Activated CD4-positive, alpha-beta T cell treated with anti-CD3 and anti-CD28 coated beads, Interleukin-2, amount 10 ng/mL, durations not matched to agents 24 days and 14 days (primary cell): ENCODE measurements around the gene BEGAIN. TPM values are rescaled to one million over a fixed set of nuclear protein-coding genes. Genes with fewer than 3 reads are reported as not detected.

Experiments
- DNase-seq: peaks from one replicate; pipeline ENCODE4 v3.0.0; 2022
- H3K27ac Mint-ChIP-seq: one replicate; pipeline ENCODE4 v1.8.0; 2022; ENCODE audit warnings: mild to moderate bottlenecking, mixed read lengths
- H3K27me3 Mint-ChIP-seq: one replicate; pipeline ENCODE4 v1.8.0; 2022; ENCODE audit warnings: mixed read lengths
- H3K36me3 Mint-ChIP-seq: one replicate; pipeline ENCODE4 v1.8.0; 2022; ENCODE audit warnings: low read depth, mild to moderate bottlenecking, mixed read lengths
- H3K4me1 Mint-ChIP-seq: one replicate; pipeline ENCODE4 v1.8.0; 2021; ENCODE audit warnings: mixed read lengths
- H3K4me3 Mint-ChIP-seq: one replicate; pipeline ENCODE4 v1.8.0; 2022; ENCODE audit warnings: mild to moderate bottlenecking, moderate library complexity, mixed read lengths
- H3K9me3 Mint-ChIP-seq: one replicate; pipeline ENCODE4 v1.8.0; 2021; ENCODE audit warnings: mixed read lengths
- intact Hi-C: fragments of 100-400 bp; cut with micrococcal nuclease; formaldehyde crosslinking; loops from one replicate; pipeline ENCODE4 v1.15.1; 2023
- total RNA-seq: library from RNA; stranded (reverse); gene quantifications from 2 replicates; pipeline ENCODE4 v1.2.3, GENCODE V29; 2022

Gene BEGAIN
- total RNA-seq, 1 donor from 2014 or later: 4.8 TPM

DNA sequence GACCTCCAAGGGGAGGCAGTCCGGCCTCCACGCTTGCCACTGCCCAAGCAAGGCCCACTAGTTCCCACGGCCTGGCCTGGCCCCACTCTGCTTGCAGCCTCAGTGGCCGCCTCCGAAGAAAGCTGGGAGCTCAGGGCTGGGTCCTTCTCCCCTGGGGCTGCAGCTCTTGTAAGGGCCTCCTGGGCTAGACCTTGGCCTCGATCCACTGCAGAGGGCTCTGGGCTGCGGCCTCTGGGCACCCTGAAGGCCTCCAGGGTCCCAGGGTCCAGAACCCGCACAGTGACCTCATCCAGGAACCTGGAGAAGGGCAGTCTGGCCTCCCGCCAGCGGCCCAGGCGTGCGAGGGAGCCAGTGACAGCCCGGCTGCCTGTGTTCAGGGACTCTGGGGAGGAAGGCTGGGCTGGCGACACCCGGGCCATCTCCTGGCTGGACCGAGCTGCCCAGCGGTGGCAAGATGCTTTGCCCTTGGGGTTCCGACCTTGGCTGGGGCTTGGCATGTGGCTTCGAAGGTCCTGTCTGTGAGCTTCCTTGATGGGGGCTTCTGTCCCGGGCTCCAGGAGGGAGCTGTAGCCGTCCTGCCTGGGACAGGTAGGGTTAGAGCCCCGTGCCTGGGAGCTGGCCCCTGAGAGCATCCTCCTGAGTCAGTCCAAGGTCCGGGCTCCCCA lies 9.8 kb downstream of the BEGAIN start:
- H3K4me3 Mint-ChIP-seq: no peak overlapping the region
- no peaks in the 10 kb centered on the region for H3K36me3 Mint-ChIP-seq
- peaks cover 5% of the 10 kb centered on the region for H3K27me3 Mint-ChIP-seq
- H3K27ac Mint-ChIP-seq: no peak overlapping the region
- DNase-seq: no peak
- intact Hi-C loops: no loop called here
- no peaks in the 10 kb centered on the region for H3K9me3 Mint-ChIP-seq
- peaks cover 3% of the 10 kb centered on the region for H3K4me1 Mint-ChIP-seq

DNA sequence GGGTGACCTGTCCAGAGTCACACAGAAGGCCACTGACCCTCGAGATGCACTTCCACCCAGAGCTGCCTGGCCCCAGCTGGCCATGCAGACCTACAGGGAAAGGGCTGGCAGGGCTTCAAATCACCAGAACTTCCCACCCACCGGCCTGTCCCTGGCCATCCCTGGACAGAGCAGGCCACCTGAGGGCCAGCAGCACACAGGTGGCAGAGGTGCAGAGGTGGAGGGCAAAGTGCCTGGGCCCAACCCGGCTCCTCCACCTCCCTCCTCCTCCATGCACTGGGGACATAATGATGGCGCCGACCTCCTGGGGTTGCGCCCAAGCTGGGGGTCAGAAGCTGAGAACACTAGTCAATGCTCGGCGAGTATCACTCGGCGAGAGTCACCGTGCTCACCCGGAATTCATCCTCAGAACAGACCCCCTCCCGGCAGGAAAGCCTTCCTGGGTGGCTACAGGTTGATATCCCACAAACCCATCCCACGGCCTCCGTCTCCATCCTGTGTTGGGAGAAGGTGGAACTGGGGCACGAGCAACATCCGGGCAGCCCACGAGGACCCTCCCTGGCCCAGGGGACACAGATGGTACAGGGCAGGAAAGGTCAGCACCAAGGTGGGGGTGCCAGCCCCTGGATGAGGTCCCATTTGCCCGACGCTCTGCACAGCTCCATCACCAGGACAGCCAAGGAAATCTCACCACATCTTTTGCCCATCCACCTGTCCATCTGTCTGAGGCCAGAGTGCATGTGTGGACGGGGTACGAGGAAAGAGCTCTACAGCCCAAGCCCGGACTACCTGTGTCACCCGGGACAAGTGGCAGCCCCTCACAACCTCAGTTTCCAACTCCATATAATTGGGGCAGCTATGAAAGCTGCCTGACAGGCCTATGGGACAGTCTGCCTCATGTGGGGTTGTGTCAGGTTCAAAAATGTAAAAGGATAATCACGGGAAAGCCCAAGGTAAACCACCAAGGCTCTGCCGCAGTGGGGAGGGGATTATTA lies 10.8 kb downstream of the BEGAIN start:
- DNase-seq: no peak
- no peaks in the 10 kb centered on the region for H3K9me3 Mint-ChIP-seq
- peaks cover 11% of the 10 kb centered on the region for H3K27me3 Mint-ChIP-seq
- no peak overlapping the region for H3K4me3 Mint-ChIP-seq
- peaks cover 3% of the 10 kb centered on the region for H3K4me1 Mint-ChIP-seq
- H3K27ac Mint-ChIP-seq: no peak overlapping the region
- H3K36me3 Mint-ChIP-seq: no peaks in the 10 kb centered on the region
- intact Hi-C loops: no loop called here

DNA sequence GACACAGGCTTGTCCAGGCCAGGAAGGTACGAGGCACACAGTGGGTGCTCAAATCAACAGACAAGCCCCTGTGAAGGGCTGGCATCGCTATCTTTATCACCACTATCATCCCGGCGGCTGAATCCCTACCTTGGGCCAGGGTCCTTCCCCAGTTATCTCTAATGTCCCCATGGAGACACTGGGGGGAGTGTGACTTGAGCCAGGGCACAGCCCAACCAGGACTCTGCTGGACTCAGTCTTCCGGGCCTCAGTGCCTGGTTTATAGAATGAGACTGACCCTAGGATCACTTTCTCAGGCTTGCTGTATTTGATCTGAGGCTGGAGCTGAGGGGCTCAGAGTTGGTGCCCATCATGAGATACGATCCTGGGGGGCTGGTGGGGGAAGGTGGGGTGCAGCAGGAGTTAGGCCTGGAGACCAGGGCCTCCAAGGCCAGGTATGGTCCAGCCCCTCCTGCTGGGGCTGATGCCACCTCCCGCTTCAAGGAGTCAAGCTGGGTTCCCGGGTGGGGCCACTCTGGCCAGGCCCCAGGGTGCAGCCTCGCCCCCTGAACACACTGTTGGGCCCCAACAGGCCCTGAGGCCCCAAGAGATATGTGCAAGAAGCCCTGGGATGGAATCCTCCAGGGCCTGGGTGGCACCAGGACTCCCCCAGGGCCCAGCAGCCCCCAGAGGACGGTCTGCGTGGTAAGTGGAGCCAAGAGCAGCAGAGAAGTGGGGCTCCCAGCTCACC lies 11.8 kb downstream of the BEGAIN start:
- H3K4me3 Mint-ChIP-seq: no peak overlapping the region
- intact Hi-C loops: no loop called here
- no peak for DNase-seq
- H3K36me3 Mint-ChIP-seq: no peaks in the 10 kb centered on the region
- H3K27ac Mint-ChIP-seq: no peak overlapping the region
- H3K4me1 Mint-ChIP-seq: peaks cover 3% of the 10 kb centered on the region
- no peaks in the 10 kb centered on the region for H3K9me3 Mint-ChIP-seq
- H3K27me3 Mint-ChIP-seq: peaks cover 18% of the 10 kb centered on the region

DNA sequence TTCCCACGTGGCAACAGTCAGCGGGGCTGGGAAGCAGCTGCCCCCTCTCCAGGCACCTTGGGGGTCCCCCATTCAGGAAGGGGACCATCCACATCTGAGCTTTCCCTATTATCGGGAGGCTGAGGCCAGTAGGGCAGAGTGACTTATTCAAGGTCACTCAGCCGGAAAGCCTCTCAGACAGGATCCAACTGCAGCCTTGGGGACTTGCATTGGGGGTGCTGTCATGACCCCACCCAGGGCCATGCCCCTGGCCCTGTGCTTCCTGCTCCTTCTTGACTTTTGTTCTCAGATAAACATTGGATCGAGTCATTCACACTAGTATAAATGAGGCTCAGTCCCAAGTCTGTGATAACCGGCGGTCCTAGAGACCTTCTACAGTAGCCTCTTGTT lies 12.6 kb downstream of the BEGAIN start:
- H3K4me1 Mint-ChIP-seq: peaks cover 3% of the 10 kb centered on the region
- peaks cover 24% of the 10 kb centered on the region for H3K27me3 Mint-ChIP-seq
- H3K36me3 Mint-ChIP-seq: no peaks in the 10 kb centered on the region
- no peak overlapping the region for H3K27ac Mint-ChIP-seq
- H3K4me3 Mint-ChIP-seq: no peak overlapping the region
- DNase-seq: no peak
- H3K9me3 Mint-ChIP-seq: no peaks in the 10 kb centered on the region
- intact Hi-C loops: no loop called here

DNA sequence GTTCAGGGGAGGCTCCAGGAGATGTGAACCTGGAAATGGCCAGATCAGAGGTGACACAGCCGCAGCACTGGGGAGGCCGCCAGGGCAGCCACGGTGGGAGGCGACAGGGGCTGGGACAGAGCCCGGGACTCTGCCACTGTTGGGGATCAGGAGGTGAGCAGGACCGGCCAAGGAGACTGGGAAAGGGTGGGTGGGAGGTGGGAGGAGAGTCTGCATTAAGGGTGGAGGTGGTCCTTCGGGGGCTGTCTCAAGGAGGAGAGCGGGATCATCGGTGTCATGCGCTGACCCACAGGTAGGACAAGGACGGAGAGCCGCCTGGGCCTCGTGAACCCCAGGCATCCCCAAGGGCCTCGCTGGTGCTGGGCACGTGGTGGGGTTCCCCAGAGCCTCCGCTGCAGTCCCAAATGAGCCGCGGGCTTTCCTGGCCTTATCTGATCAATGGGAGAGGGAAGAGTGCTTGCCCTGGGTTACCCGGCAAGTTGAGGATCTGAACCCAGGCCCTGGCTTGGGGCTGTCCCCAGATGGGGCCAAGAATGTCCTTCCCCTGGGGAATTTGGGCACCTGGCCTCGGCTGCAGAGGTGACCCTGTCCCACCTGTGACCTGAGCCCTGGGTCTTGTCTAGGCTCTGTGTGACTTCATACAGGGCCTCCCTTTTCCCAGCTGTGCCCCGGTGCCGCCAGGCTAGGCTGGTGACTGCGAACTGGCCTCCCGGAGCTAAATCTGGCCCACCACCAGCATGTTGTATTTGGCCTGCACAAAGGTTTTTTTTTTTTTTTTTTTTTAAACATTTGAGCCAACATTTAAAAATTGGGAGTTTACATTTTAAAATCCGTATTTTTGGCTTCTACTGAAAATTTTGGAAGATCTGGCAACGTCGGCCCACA lies 13.2 kb downstream of the BEGAIN start:
- H3K4me3 Mint-ChIP-seq: no peak overlapping the region
- no peaks in the 10 kb centered on the region for H3K36me3 Mint-ChIP-seq
- no peaks in the 10 kb centered on the region for H3K9me3 Mint-ChIP-seq
- DNase-seq: no peak
- peaks cover 3% of the 10 kb centered on the region for H3K4me1 Mint-ChIP-seq
- intact Hi-C loops: no loop called here
- peaks cover 30% of the 10 kb centered on the region for H3K27me3 Mint-ChIP-seq
- H3K27ac Mint-ChIP-seq: no peak overlapping the region

DNA sequence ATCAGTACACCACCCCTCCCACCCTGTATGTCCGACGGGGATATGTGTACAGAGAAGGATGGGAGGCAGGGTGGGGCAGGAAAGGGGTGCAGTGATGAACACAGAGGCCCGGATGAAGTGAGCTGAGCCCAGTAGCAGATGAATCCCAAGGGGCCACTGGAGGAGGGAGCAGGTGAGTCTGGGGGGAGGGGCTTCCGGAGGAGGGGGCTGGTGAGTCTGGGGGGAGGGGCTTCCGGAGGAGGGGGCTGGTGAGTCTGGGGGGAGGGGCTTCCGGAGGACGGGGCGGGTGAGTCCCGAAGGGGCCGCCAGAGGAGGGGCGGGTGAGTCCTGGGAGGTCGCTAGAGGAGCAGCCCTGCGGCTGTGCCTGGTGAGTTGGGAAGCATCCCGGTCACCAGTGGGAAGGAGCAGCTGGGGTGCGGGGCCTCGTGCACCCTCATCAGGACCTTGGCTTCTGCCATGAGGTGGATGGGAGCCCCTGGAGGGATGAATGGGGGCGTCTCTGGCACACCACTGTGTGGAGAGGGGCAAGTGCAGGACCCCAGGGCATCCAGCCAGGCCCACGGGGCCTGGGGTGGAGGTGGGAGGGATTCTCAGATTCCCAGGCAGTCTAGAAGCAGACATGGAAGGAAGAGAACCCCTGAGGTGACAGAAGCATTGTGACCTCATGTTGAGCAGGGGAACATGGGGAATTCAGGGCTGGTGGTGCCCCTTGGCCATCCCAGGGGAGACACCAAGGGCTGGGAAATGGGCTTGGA lies 14.0 kb downstream of the BEGAIN start:
- Mint-ChIP-seq H3K27me3 (peaks cover 30% of the 10 kb centered on the region), H3K27ac (no peak overlapping the region), H3K9me3 (no peaks in the 10 kb centered on the region), H3K4me3 (no peak overlapping the region), H3K4me1 (peaks cover 3% of the 10 kb centered on the region), H3K36me3 (no peaks in the 10 kb centered on the region)
- no peak for DNase-seq
- intact Hi-C loops: no loop called here

DNA sequence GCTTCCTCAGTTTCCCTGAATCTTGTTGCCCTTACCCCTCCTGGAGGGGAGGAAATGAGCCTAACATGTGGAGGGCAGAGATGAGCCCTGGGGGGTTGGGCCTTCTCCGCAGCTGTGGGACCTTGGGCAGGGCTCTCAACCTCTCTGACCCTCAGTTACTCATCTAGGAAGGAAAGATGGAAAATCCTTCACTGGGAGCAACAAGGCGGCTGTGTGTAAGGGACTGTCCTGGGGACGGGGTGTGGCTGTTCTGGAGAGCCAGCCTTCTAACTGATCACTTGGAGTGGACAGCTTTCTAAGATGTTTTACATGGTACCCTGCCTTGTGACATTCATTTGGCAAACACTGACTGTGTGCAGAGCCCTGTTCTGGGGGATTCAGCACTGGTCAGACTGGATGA lies 14.7 kb downstream of the BEGAIN start:
- Mint-ChIP-seq H3K9me3 (no peaks in the 10 kb centered on the region), H3K27ac (no peak overlapping the region), H3K36me3 (no peaks in the 10 kb centered on the region), H3K4me3 (no peak overlapping the region), H3K27me3 (peaks cover 30% of the 10 kb centered on the region), H3K4me1 (peaks cover 3% of the 10 kb centered on the region)
- DNase-seq: no peak
- intact Hi-C loops: no loop called here

DNA sequence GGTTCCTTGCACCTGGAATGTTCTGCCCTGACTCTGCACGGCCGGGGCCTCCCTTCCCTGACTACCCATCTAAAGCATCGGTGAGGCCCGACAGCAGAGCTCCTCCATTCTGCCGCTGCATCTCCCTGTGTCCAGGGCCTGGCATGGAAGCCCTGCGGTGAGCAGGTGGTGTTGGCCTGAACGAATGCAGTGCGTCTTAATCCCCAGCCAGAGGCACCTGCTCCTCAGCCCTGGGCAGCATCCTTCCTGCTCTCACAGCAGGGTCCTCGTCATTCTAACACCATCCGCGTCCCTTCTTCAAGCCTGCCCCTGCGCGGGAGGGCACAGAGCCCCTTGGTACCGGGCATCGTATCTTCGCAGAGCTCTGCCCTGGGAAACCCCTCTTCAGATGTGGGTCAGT lies 15.4 kb downstream of the BEGAIN start:
- H3K36me3 Mint-ChIP-seq: no peaks in the 10 kb centered on the region
- no peak for DNase-seq
- peaks cover 33% of the 10 kb centered on the region for H3K27me3 Mint-ChIP-seq
- H3K9me3 Mint-ChIP-seq: no peaks in the 10 kb centered on the region
- no peak overlapping the region for H3K4me3 Mint-ChIP-seq
- peaks cover 3% of the 10 kb centered on the region for H3K4me1 Mint-ChIP-seq
- intact Hi-C loops: no loop called here
- H3K27ac Mint-ChIP-seq: no peak overlapping the region

DNA sequence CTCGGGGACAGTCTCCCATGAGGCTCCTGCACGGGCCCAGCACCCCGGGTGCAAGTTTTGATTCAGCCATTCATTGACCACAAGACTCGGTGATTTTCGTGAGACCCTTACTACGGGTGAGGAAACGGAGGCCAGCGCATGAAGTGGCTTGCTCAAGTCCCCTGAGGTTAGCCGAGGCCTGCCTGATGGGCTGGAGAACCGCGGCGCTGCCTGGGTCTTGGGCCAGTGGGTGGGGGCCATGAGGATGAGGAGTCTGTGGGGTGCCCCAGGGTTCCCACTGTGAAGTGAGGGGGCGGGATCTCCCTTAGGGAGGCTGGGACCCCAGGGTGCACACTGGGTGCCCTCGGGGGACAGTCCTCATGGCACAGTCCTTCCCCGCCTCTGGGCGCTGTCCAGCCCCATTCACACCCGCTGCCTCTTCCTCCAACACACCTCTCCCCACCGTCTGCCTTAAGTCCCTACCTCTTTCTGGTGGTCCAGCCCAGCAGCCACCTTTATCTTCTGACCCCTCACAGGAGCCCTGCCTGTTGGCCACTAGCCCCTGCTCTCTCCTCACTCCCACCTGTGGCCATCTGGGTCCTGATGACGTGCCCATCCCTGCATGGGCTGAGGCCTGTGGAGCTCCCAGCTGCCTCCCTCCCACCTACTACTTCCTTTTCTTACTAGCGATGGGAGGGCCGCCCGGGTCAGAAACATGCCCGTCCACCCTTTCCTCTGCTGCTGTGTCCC lies 16.3 kb downstream of the BEGAIN start:
- intact Hi-C loops: no loop called here
- Mint-ChIP-seq H3K36me3 (no peaks in the 10 kb centered on the region), H3K4me1 (peaks cover 3% of the 10 kb centered on the region), H3K27ac (no peak overlapping the region), H3K4me3 (no peak overlapping the region), H3K27me3 (peaks cover 38% of the 10 kb centered on the region), H3K9me3 (no peaks in the 10 kb centered on the region)
- DNase-seq: no peak

DNA sequence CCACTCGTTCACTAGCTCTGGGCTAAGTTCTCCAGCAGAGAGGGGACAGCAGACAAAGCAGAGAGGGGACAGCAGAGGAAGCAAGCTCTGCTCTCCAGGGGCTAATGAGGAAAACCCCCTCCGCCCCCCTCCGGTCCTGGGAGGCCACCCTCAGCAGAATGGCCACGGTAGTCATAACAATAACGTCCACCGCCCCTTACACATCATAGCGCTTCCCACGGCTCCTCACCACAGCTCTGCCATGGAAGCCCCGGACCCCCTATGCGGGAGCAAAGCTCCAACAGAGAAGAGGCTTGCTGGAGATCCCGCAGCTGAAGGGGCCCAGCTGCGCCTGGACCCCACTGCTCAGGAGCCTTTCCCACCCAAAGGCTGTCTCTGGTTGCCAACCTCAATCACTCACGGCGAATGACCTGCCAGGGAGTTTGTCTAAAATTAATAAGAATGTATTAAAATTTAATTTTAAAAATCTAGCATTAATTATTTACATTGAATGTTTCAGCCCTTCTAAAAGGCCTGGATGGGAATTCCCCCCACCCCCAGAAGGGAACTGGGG lies 17.4 kb downstream of the BEGAIN start:
- Mint-ChIP-seq H3K36me3 (no peaks in the 10 kb centered on the region), H3K9me3 (no peaks in the 10 kb centered on the region), H3K27me3 (peaks cover 44% of the 10 kb centered on the region), H3K27ac (no peak overlapping the region), H3K4me1 (peaks cover 3% of the 10 kb centered on the region), H3K4me3 (no peak overlapping the region)
- no peak for DNase-seq
- intact Hi-C loops: no loop called here

DNA sequence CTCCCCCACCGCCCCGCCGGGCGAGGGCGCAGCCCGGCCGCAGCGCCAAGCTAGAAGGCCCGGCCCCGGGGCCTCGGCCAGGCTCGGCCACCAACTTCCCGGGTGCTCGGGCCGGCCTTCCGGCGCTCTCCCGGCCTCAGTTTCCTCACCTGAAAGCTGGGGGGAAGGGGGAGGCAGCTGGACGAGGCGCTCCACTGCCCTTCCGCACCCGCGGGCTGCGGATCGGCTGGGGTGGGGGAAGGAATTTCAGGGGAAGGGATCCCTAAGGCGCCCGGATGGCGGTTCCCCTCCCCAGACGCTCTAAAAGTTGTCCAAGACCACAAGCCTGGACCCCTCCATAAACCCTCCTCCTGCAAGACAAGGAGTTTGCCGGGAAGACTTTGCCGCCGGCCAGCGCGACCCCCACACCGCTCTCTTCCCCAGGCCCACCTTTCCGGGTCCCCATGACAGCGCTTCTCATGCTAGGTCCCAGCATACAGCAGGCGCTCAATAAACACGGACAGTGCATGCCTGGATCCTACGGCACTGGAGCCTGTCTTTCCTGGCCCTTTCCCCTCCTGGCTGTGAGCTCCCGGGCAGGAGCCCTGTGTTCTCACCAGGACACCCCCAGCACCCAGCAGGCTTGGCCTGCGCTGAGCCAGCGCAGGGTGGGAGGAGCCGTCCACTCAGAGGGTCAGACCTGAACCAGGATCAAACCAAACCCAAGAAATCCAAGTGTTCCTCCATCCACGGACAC lies 18.1 kb downstream of the BEGAIN start:
- no peak for DNase-seq
- intact Hi-C loops: no loop called here
- Mint-ChIP-seq H3K27me3 (peaks cover 48% of the 10 kb centered on the region), H3K4me3 (peak overlapping the region; percentile 62), H3K36me3 (no peaks in the 10 kb centered on the region), H3K9me3 (no peaks in the 10 kb centered on the region), H3K4me1 (peaks cover 3% of the 10 kb centered on the region), H3K27ac (peak overlapping the region; percentile 25)
